Measurements from ENCODE around the gene WDHD1. TPM values are rescaled to one million over a fixed set of nuclear protein-coding genes. Genes with fewer than 3 reads are reported as not detected.

Gene WDHD1
- total RNA-seq, 1 experiment from 2014 or later, result 27.7 TPM

- H3K9me3 Mint-ChIP-seq (ENCODE audit: low read depth, unreplicated experiment), result no peaks in the 10 kb centered on the region
- no peak for TF ChIP-seq CTCF (IDR thresholded peaks at IDR 0.05; ENCODE audit: unreplicated experiment)
- no peak overlapping the region for H3K27ac Mint-ChIP-seq (ENCODE audit: unreplicated experiment)
- CTCF ChIA-PET, result no interaction called here
- intact Hi-C loops (cut with micrococcal nuclease; ENCODE audit: unreplicated experiment), result no loop called here
- no peaks in the 10 kb centered on the region for H3K27me3 Mint-ChIP-seq (ENCODE audit: unreplicated experiment)
- peaks cover 23% of the 10 kb centered on the region for H3K36me3 Mint-ChIP-seq (ENCODE audit: insufficient read depth, unreplicated experiment)
- no TSS peak for BruUV-seq (replicated peaks)
- DNase-seq, result no peak
- H3K4me3 Mint-ChIP-seq (ENCODE audit: low read depth, unreplicated experiment), result no peak overlapping the region
- H3K4me1 Mint-ChIP-seq (ENCODE audit: low read depth, unreplicated experiment), result no peaks in the 10 kb centered on the region
Observed at GRCh38 chr14:54906075-54906474, 120.8 kb downstream of the WDHD1 start.

GRCh38 chr14:54902521-54903420, 124.1 kb downstream of the WDHD1 start, which contains the start of gene GCH1:
Gene GCH1 (minus strand): TSS chr14:54902826. CDS start chr14:54902663, 163 bp downstream.
- peaks cover 23% of the 10 kb centered on the region for H3K36me3 Mint-ChIP-seq (ENCODE audit: insufficient read depth, unreplicated experiment)
- H3K9me3 Mint-ChIP-seq (ENCODE audit: low read depth, unreplicated experiment), result no peaks in the 10 kb centered on the region
- CTCF ChIA-PET, result interaction anchor here (0.6 to 0.7 kb wide), 2 partner anchors 33 to 258 kb away, joined by 3 read pairs; no protein-coding TSS in a partner anchor
- H3K4me1 Mint-ChIP-seq (ENCODE audit: low read depth, unreplicated experiment), result no peaks in the 10 kb centered on the region
- peak; percentile 84 for DNase-seq
- TF ChIP-seq CTCF (IDR thresholded peaks at IDR 0.05; ENCODE audit: unreplicated experiment), result peak; percentile 66
- peak within 1 kb of the TSS; percentile 33 for H3K27ac Mint-ChIP-seq (ENCODE audit: unreplicated experiment)
- intact Hi-C loops (cut with micrococcal nuclease; ENCODE audit: unreplicated experiment), result loop anchor here (5.0 kb wide), 1 partner anchor 95 kb away; no protein-coding TSS in a partner anchor
- no peaks in the 10 kb centered on the region for H3K27me3 Mint-ChIP-seq (ENCODE audit: unreplicated experiment)
- H3K4me3 Mint-ChIP-seq (ENCODE audit: low read depth, unreplicated experiment), result peak within 1 kb of the TSS; percentile 75
- BruUV-seq (replicated peaks), result no TSS peak

GRCh38 chr14:54902143-54902520, 124.8 kb downstream of the WDHD1 start:
- no TSS peak for BruUV-seq (replicated peaks)
- Mint-ChIP-seq H3K27ac (ENCODE audit: unreplicated experiment) (no peak overlapping the region), H3K4me1 (ENCODE audit: low read depth, unreplicated experiment) (no peaks in the 10 kb centered on the region), H3K27me3 (ENCODE audit: unreplicated experiment) (no peaks in the 10 kb centered on the region), H3K4me3 (ENCODE audit: low read depth, unreplicated experiment) (peak overlapping the region; percentile 75), H3K36me3 (ENCODE audit: insufficient read depth, unreplicated experiment) (peaks cover 23% of the 10 kb centered on the region), H3K9me3 (ENCODE audit: low read depth, unreplicated experiment) (no peaks in the 10 kb centered on the region)
- CTCF ChIA-PET, result interaction anchor here (0.6 to 0.7 kb wide), 2 partner anchors 32 to 259 kb away, joined by 3 read pairs; no protein-coding TSS in a partner anchor
- DNase-seq, result peak; percentile 64
- TF ChIP-seq CTCF (IDR thresholded peaks at IDR 0.05; ENCODE audit: unreplicated experiment), result no peak
- intact Hi-C loops (cut with micrococcal nuclease; ENCODE audit: unreplicated experiment), result loop anchor here (5.0 kb wide), 1 partner anchor 95 kb away; no protein-coding TSS in a partner anchor

GRCh38 chr14:54901380-54902142, 125.3 kb downstream of the WDHD1 start:
- no peaks in the 10 kb centered on the region for H3K9me3 Mint-ChIP-seq (ENCODE audit: low read depth, unreplicated experiment)
- H3K4me1 Mint-ChIP-seq (ENCODE audit: low read depth, unreplicated experiment), result no peaks in the 10 kb centered on the region
- H3K4me3 Mint-ChIP-seq (ENCODE audit: low read depth, unreplicated experiment), result peak overlapping the region; percentile 75
- H3K27me3 Mint-ChIP-seq (ENCODE audit: unreplicated experiment), result no peaks in the 10 kb centered on the region
- TF ChIP-seq CTCF (IDR thresholded peaks at IDR 0.05; ENCODE audit: unreplicated experiment), result no peak
- intact Hi-C loops (cut with micrococcal nuclease; ENCODE audit: unreplicated experiment), result loop anchor here (5.0 kb wide), 1 partner anchor 94 kb away; no protein-coding TSS in a partner anchor
- H3K36me3 Mint-ChIP-seq (ENCODE audit: insufficient read depth, unreplicated experiment), result peaks cover 23% of the 10 kb centered on the region
- DNase-seq, result peak; percentile 32
- BruUV-seq (replicated peaks), result no TSS peak
- CTCF ChIA-PET, result interaction anchor here (0.6 to 1.0 kb wide), 3 partner anchors 20 to 259 kb away, joined by 3 read pairs; no protein-coding TSS in a partner anchor
- no peak overlapping the region for H3K27ac Mint-ChIP-seq (ENCODE audit: unreplicated experiment)
